Measurements from ENCODE around the gene GALNT18. TPM values are rescaled to one million over a fixed set of nuclear protein-coding genes. Genes with fewer than 3 reads are reported as not detected.

Gene GALNT18
- total RNA-seq, 8 experiments from 2014 or later = 5.3 to 13.2 (median 8.2) TPM

DNA sequence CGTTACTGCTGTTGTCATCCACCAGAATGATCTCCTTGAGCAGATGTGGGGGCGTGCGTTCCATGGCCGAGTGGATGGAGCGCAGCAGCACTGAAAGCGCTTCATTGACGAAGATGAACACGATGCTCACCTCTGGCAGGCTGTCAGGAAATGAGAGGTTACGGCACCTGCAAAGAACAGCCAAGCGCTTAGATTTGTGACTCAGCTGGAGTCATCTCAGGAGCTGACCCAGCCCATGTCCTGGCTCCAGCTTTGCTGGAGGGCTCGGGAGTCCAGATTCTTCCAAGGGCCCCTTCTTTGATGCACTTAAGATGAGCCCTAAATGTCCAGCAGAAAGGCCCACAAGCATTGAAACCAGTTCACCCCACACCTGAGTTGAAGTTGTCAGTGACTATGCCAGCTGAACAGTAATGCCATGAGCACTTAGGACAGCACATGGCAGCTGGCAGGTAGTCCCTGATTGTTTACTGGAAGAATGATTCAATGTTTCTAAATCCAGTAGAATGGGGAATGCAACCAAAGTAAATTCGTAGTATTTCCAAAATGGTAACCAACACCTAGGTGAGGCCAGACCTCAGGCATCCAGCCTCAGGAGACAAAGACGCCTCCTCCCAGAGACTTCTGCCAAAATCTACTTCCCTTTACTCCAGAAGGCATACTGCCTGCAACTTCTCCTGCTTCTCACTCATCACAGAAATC, 189.0 kb downstream of the GALNT18 start:
- Histone ChIP-seq H3K27ac (no peak overlapping the region), H3K4me3 (no peak overlapping the region), H3K4me1 (replicated peaks in 1 of 2) (peaks cover 9 to 10% of the 10 kb centered on the region in 2 donors)
- ATAC-seq (replicated peaks in 6 of 8) = no peak
- in situ Hi-C loops (cut with MboI; ENCODE audit: low pct_unique_long_range_greater_than_20kb in 2 of 9, low sequenced_read_pairs in 9 of 9, unreplicated experiment in 9 of 9) = no loop called here
- WGBS, 10 experiments = 40 to 100% (median 100%) methylated on average over 1 to 7 of the region's 13 CpGs; no CpG with 5 or more reads in 1 of the 10 experiments

DNA sequence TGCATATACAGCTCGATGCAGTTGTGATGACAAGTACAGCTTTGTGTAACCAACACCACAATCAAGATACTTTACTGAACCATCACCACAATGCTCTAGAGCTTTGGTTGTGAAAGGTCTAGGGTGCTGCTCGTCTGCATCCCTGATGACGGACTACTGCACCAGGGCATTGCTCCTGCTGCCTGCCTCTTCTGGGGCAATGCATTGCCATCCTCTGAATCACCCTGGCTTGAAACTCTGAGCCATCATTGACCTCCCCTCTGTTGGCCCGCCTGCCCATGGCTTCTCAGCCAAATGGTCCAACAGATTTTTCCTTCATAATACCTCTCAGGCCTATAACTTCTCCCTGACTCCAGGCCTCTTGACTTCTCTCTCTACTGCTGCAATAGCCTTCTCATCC, 191.4 kb downstream of the GALNT18 start:
- H3K4me3 ChIP-seq = no peak overlapping the region
- in situ Hi-C loops (cut with MboI; ENCODE audit: low pct_unique_long_range_greater_than_20kb in 2 of 9, low sequenced_read_pairs in 9 of 9, unreplicated experiment in 9 of 9) = no loop called here
- 50 to 100% (median 85%) methylated on average over 1 to 3 of the region's 4 CpGs; no CpG with 5 or more reads in 3 of the 10 experiments for WGBS, 10 experiments
- peaks cover 0 to 6% of the 10 kb centered on the region in 2 donors for H3K4me1 ChIP-seq (replicated peaks in 1 of 2)
- no peak for ATAC-seq (replicated peaks in 6 of 8)
- H3K27ac ChIP-seq = no peak overlapping the region

DNA sequence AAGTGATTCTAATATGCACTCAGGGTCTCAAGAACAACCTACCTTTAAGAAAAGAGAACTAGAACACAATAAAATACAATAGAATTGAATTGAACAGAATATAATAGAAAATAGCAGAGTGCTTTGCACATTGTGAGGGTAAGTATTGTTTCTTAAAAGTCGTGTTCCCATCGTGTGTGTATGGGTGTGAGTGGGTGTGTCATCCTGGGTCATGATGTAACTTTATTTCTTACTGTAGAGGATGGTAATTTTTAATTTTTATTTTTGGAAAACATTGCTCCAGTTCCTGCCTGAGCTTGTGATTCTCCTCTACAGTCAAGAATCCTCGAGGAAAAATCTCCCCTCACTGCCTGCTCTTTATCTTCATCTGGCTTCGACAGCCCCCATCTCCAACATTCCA, 193.1 kb downstream of the GALNT18 start:
- Histone ChIP-seq H3K27ac (no peak overlapping the region), H3K4me1 (replicated peaks in 1 of 2) (peaks cover 0 to 6% of the 10 kb centered on the region in 2 donors), H3K4me3 (no peak overlapping the region)
- ATAC-seq (replicated peaks in 6 of 8) = no peak
- in situ Hi-C loops (cut with MboI; ENCODE audit: low pct_unique_long_range_greater_than_20kb in 2 of 9, low sequenced_read_pairs in 9 of 9, unreplicated experiment in 9 of 9) = no loop called here
- WGBS, 10 experiments = 0 to 88% (median 80%) methylated on average over 1 to 4 of the region's 4 CpGs; no CpG with 5 or more reads in 2 of the 10 experiments

DNA sequence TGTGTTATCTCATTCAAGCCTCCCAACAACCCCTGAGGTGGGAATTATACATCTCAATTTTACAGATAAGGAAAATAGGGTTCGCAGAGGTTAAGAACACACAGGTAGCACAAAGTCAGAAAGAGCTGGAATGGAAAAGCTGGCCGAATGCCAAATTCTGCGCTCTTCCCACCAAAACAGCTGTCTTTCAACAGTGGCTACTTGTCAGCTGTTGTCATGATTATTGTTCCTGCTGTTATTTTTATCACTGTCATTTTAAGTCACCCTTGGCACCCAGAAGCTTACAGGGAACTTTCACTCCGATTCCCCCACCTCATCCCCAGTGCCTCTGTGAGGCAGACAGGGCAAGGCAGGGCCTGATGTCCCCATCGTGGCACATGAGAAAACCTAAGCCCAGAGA, 194.3 kb downstream of the GALNT18 start:
- in situ Hi-C loops (cut with MboI; ENCODE audit: low pct_unique_long_range_greater_than_20kb in 2 of 9, low sequenced_read_pairs in 9 of 9, unreplicated experiment in 9 of 9) = no loop called here
- Histone ChIP-seq H3K4me1 (replicated peaks in 1 of 2) (peaks cover 0 to 6% of the 10 kb centered on the region in 2 donors), H3K27ac (no peak overlapping the region), H3K4me3 (no peak overlapping the region)
- 20 to 100% (median 75%) methylated on average over 1 to 5 of the region's 5 CpGs; no CpG with 5 or more reads in 3 of the 10 experiments for WGBS, 10 experiments
- ATAC-seq (replicated peaks in 6 of 8) = no peak

DNA sequence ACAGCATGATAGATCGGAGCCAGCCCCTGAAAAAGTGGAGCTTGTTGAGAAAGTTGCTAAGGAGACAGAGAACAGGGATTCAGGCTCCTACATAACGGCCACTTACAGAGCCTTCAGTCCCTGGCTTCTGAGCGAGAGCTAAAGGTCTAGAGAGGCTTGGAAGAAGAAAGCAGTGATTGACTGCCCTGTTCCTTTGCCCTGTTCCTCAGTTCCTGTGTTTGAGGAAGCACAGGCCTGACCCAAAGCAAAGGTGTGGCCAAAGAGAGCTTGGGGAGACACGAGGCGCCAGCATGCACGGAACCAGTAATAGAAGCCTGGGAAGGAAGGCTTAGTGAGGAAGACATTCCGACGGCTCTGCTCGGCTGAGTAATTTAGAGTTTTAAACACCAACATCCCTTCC, 194.7 kb downstream of the GALNT18 start:
- Histone ChIP-seq H3K27ac (no peak overlapping the region), H3K4me3 (no peak overlapping the region), H3K4me1 (replicated peaks in 1 of 2) (peaks cover 0 to 7% of the 10 kb centered on the region in 2 donors)
- peak in 2 of 8 experiments; percentile 19 to 78 for ATAC-seq (replicated peaks in 6 of 8)
- in situ Hi-C loops (cut with MboI; ENCODE audit: low pct_unique_long_range_greater_than_20kb in 2 of 9, low sequenced_read_pairs in 9 of 9, unreplicated experiment in 9 of 9) = no loop called here
- WGBS, 10 experiments = 40 to 85% (median 73%) methylated on average over 1 to 8 of the region's 9 CpGs; no CpG with 5 or more reads in 2 of the 10 experiments

DNA sequence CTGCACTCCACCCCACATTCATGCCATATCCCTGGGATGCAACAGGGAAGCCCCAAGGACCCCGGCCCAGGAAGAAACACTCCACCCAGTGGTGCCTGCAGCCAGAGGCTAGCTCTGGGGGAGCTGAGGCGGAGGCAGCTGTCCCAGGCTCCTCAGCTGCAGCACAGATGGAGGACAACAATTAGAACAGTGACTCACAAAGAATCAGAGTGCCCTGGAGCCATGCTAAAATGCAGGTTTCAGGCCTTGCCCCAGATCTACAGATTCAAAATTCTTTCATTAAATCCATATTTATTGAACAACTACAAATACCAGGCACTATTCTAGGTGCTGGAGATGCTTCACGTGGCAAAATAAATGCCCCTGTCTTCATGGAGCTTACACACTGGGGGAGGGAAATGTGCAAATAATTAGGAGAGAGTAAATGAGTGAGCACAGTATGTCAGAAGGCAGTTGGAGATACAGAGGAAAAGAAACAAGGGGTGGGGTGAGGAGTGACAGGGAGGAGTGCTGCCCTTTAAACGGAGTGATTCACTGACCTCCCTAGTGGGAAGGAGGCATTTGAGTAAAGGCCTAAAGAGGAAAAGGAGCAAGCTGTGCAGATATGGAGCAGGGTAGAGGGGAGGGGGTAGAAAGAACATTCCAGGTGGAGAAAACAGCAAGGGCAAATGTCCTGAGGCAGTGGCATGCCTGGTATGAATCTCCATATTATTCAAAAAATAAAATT, 195.4 kb downstream of the GALNT18 start:
- H3K4me3 ChIP-seq = no peak overlapping the region
- in situ Hi-C loops (cut with MboI; ENCODE audit: low pct_unique_long_range_greater_than_20kb in 2 of 9, low sequenced_read_pairs in 9 of 9, unreplicated experiment in 9 of 9) = no loop called here
- peaks cover 0 to 10% of the 10 kb centered on the region in 2 donors for H3K4me1 ChIP-seq (replicated peaks in 1 of 2)
- peak in 3 of 8 experiments; percentile 84 to 95 (median 93) for ATAC-seq (replicated peaks in 6 of 8)
- no peak overlapping the region for H3K27ac ChIP-seq
- 0 to 100% (median 92%) methylated on average over 1 to 2 of the region's 4 CpGs; no CpG with 5 or more reads in 3 of the 10 experiments for WGBS, 10 experiments

DNA sequence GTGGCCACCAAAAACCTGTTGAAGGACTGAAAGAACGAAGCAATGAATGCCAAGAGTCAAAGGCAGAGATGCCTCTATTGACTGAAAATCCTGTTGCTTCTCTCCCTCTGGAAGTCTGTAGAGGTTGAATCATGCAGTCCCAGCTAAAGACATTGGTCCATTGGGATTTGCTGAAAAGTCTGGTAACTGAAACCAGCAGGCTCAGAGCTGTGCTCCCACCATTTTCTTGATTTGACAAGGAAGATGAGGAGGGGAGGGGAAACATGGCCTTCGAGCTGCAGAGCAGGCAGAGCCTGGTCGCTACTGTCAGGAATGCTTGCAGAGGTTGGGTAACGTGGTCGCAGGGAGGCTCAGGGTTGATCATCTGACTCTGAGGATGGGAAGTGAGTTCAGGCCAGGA, 196.0 kb downstream of the GALNT18 start:
- H3K4me1 ChIP-seq (replicated peaks in 1 of 2) = peaks cover 0 to 12% of the 10 kb centered on the region in 2 donors
- WGBS, 10 experiments = 10 to 100% (median 80%) methylated on average over 1 to 3 of the region's 5 CpGs; no CpG with 5 or more reads in 2 of the 10 experiments
- no peak overlapping the region for H3K4me3 ChIP-seq
- ATAC-seq (replicated peaks in 6 of 8) = peak in 3 of 8 experiments; percentile 11 to 27 (median 18)
- H3K27ac ChIP-seq = no peak overlapping the region
- in situ Hi-C loops (cut with MboI; ENCODE audit: low pct_unique_long_range_greater_than_20kb in 2 of 9, low sequenced_read_pairs in 9 of 9, unreplicated experiment in 9 of 9) = no loop called here

DNA sequence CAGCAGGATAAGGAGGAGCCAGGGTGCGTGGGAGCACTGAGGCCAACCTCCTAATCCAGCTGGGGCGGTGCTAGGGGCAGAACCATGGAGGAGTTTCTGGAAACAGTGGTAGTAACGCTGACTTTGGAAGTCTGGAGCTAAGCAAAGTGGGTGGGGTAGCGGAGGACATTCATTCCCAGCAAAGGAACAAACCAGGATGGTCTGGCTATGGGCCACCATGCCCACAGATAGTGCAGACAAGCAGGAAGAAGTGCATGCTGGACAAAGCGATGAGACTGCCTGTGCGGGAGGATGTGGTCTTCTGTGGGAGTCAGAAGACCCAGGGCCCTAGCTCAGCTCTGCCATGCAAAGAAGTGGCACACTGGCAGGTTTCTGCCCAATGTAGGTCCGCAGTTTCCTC, 197.1 kb downstream of the GALNT18 start:
- Histone ChIP-seq H3K4me3 (no peak overlapping the region), H3K27ac (no peak overlapping the region), H3K4me1 (replicated peaks in 1 of 2) (peaks cover 6 to 20% of the 10 kb centered on the region in 2 donors)
- ATAC-seq (replicated peaks in 6 of 8) = no peak
- in situ Hi-C loops (cut with MboI; ENCODE audit: low pct_unique_long_range_greater_than_20kb in 2 of 9, low sequenced_read_pairs in 9 of 9, unreplicated experiment in 9 of 9) = no loop called here
- WGBS, 10 experiments = 87 to 100% (median 93%) methylated on average over 1 to 4 of the region's 7 CpGs; no CpG with 5 or more reads in 5 of the 10 experiments

DNA sequence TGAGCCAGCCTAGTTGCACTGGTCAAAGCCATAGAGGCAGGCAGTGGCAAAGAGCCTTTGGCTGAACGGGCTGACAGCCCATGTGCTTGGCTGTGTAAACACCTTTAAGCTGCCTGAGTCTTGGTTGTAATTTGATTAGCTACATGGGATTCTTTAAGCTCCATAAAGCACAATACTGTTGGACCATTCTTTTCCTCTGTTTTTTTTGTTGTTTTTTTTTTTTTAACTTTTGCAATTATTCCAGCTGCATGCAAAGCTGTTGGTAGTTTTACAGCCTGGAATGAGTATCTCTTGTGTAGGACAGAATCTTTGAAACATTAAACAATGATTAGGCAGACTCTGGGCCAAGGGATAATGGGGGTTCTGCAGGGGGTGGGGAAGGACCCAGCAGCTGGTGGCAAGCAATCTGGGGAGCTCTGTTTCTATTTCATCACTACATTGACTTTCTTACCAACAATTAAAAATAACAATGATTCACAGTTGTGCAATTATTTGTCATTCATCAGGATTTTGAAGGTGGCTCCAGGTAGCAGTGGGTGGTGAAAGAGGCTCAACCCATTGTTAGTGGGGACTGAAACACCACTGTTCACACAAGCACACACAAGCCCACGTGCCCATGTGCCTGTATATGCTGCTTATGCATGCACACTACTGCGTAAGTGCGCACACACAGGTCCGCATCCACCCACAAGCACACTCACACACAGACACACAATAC, 199.2 kb downstream of the GALNT18 start:
- 57 to 100% (median 79%) methylated on average over 1 to 5 of the region's 5 CpGs; no CpG with 5 or more reads in 2 of the 10 experiments for WGBS, 10 experiments
- peaks cover 6 to 20% of the 10 kb centered on the region in 2 donors for H3K4me1 ChIP-seq (replicated peaks in 1 of 2)

DNA sequence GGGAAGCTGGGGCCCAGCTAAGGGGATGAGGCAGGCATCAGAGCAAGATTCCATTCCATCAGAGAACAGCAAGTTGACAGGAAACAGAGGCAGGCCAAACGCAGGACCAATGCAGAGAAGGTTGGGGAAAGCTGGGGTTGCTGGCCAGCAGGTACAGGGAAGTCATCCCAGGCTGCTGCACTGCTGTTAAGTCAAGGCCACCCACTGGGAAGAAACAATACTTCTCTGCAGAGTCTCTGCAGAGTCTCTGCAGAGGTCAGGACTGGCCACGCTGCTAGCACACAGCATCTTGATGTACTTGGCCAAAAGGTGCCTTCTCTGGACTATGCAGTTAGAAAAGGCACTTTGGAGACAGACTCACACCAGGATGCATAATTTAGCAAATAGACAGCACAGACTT, 200.3 kb downstream of the GALNT18 start:
- WGBS, 10 experiments = 80 to 100% (median 100%) methylated on average over 1 of the region's 2 CpGs; no CpG with 5 or more reads in 7 of the 10 experiments
- in situ Hi-C loops (cut with MboI; ENCODE audit: low pct_unique_long_range_greater_than_20kb in 2 of 9, low sequenced_read_pairs in 9 of 9, unreplicated experiment in 9 of 9) = no loop called here
- H3K4me3 ChIP-seq = no peak overlapping the region
- peaks cover 6 to 16% of the 10 kb centered on the region in 2 donors for H3K4me1 ChIP-seq (replicated peaks in 1 of 2)
- no peak overlapping the region for H3K27ac ChIP-seq
- ATAC-seq (replicated peaks in 6 of 8) = no peak

More for the DNA sequence above, 199.2 kb downstream of the GALNT18 start:
- no peak overlapping the region for H3K4me3 ChIP-seq
- in situ Hi-C loops (cut with MboI; ENCODE audit: low pct_unique_long_range_greater_than_20kb in 2 of 9, low sequenced_read_pairs in 9 of 9, unreplicated experiment in 9 of 9) = no loop called here
- peak in 2 of 8 experiments; percentile 31 to 69 for ATAC-seq (replicated peaks in 6 of 8)
- no peak overlapping the region for H3K27ac ChIP-seq

DNA sequence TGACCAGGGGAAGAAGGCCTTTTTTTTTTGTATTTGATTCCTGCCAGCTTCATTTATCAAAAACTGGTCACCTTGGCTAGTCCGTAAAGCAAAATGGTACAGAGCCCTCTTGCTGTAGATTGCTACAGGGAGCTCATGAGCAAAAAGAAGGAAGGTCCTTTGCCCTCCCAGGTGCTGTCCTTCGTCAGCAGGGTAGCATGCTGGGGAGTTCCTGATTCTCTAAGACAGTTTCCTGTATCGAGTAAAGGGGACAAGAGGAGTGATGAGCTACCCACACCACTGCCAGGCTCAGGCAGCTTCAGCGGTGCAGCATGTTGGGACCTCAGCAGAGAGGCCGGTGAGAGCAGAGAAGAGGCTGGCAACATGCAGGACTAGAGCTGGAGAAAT, 200.9 kb downstream of the GALNT18 start:
- in situ Hi-C loops (cut with MboI; ENCODE audit: low pct_unique_long_range_greater_than_20kb in 2 of 9, low sequenced_read_pairs in 9 of 9, unreplicated experiment in 9 of 9) = no loop called here
- no peak for ATAC-seq (replicated peaks in 6 of 8)
- WGBS, 10 experiments = 67 to 100% (median 80%) methylated on average over 1 to 3 of the region's 5 CpGs; no CpG with 5 or more reads in 5 of the 10 experiments
- no peak overlapping the region for H3K4me3 ChIP-seq
- H3K27ac ChIP-seq = no peak overlapping the region
- H3K4me1 ChIP-seq (replicated peaks in 1 of 2) = peaks cover 12 to 23% of the 10 kb centered on the region in 2 donors

DNA sequence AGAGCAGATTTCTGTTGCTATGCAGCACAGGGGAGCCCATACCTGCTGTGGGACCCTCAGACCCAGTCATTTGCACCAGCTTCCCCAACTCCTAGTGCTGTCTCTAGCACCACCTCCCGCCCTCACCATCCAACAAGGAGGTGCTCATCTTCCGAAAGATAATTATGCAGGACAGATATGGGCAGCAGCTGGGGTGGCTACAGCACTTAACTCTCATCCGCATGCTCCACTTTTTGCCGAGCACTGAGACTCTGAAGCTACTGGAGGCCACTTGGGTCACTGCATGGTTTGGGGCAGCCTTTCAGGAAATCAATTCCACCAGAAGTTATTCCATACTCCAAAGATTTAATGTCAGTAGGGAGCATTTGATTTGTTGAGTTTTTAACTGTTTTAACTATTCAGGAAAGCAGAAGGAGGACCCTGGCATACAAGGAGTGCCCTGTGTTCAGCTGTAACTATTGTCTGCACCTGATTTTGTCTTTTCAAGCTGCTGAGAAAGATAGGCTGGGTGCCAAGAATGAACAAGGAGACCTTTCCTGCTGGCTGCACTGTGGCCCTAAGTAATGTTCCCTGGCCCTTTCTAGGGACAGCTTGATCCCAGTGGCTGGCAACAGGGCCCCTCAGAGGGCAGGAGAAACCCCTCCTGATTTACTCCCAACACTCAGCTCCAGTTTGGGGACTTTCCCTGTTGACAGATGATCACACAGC, 201.5 kb downstream of the GALNT18 start:
- peaks cover 13 to 26% of the 10 kb centered on the region in 2 donors for H3K4me1 ChIP-seq (replicated peaks in 1 of 2)
- no peak overlapping the region for H3K4me3 ChIP-seq
- peak in 1 of 8 experiments; percentile 20 for ATAC-seq (replicated peaks in 6 of 8)
- in situ Hi-C loops (cut with MboI; ENCODE audit: low pct_unique_long_range_greater_than_20kb in 2 of 9, low sequenced_read_pairs in 9 of 9, unreplicated experiment in 9 of 9) = no loop called here
- no peak overlapping the region for H3K27ac ChIP-seq
- WGBS, 10 experiments = 67 to 100% (median 93%) methylated on average over 1 to 4 of the region's 4 CpGs; no CpG with 5 or more reads in 3 of the 10 experiments
